NT2/D1 (cell line): ENCODE results near the gene LRTM2.

Experiments used
- DNase-seq: peaks from one replicate; pipeline ENCODE4 v3.0.0-alpha.2; 2011; ENCODE audit warnings: low read depth, low spot score
- H3K27me3 ChIP-seq: 2 replicates; pipeline ENCODE4 v1.6.0; 2011; ENCODE audit warnings: mild to moderate bottlenecking; ENCODE audit not compliant: insufficient read length, insufficient read depth
- H3K36me3 ChIP-seq: 2 replicates; pipeline ENCODE4 v1.6.1; 2011; ENCODE audit warnings: mild to moderate bottlenecking, low read length, mixed read lengths; ENCODE audit not compliant: insufficient read depth, insufficient read length
- H3K4me1 ChIP-seq: 2 replicates; pipeline ENCODE4 v1.5.1; 2011; ENCODE audit not compliant: insufficient read depth, insufficient read length
- H3K4me3 ChIP-seq: 2 replicates; pipeline ENCODE4 v1.5.1; 2011; ENCODE audit warnings: low read depth; ENCODE audit not compliant: insufficient read length
- H3K9ac ChIP-seq: 2 replicates; pipeline ENCODE4 v1.6.0; 2011; ENCODE audit warnings: low read depth; ENCODE audit not compliant: insufficient read length
- H3K9me3 ChIP-seq: 2 replicates; pipeline ENCODE4 v1.5.1; 2011; ENCODE audit warnings: mild to moderate bottlenecking, low read length; ENCODE audit not compliant: insufficient read depth
- SUZ12 ChIP-seq: IDR thresholded peaks from 2 replicates; pipeline ENCODE4 v1.6.1; 2011; ENCODE audit not compliant: insufficient read length, insufficient read depth; ENCODE audit errors: extremely low read depth
- YY1 ChIP-seq: IDR thresholded peaks from 2 replicates; pipeline ENCODE4 v1.6.1; 2011; ENCODE audit not compliant: insufficient read length, insufficient read depth
- ZNF274 ChIP-seq: IDR thresholded peaks from 2 replicates; pipeline ENCODE4 v1.6.1; 2011; ENCODE audit warnings: mild to moderate bottlenecking, low read depth, low read length

Gene LRTM2

GRCh38 chr12:1810201-1810930 lies 10.0 kb upstream of the LRTM2 start:
- H3K9me3 ChIP-seq: peaks cover 6% of the 10 kb centered on the region; the same call in 1 of the 2 replicates
- H3K36me3 ChIP-seq: no peaks in the 10 kb centered on the region
- DNase-seq: no peak
- H3K4me1 ChIP-seq: peaks cover 17% of the 10 kb centered on the region
- no peak overlapping the region for H3K9ac ChIP-seq
- TF ChIP-seq SUZ12 (no peak), ZNF274 (no peak), YY1 (no peak)
- peaks cover 2% of the 10 kb centered on the region for H3K27me3 ChIP-seq
- no peak overlapping the region for H3K4me3 ChIP-seq

DNA sequence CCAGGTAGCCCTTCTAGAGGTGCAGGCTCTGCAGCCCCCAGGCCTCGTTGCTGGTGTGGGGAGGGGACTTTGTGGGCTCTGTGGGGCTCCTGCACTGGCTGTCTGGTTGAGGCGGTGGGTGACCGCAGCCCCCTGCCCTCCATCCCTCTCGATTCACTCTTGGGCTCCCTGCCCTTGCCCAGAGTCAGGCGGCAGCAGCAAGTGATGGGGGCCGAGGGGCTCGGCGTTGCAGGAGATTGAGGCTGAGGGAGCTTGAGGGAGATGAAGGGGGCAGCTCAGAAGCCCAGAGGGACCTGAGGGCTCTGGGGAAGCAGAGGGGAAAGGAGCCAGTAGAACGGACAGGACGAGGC lies 9.5 kb upstream of the LRTM2 start:
- Histone ChIP-seq H3K27me3 (peaks cover 2% of the 10 kb centered on the region), H3K9ac (no peak overlapping the region), H3K36me3 (no peaks in the 10 kb centered on the region), H3K4me3 (no peak overlapping the region), H3K9me3 (peaks cover 6% of the 10 kb centered on the region; the same call in 1 of the 2 replicates), H3K4me1 (peaks cover 14% of the 10 kb centered on the region)
- no peak for DNase-seq
- TF ChIP-seq ZNF274 (no peak), YY1 (no peak), SUZ12 (no peak)

GRCh38 chr12:1811281-1811947 lies 9.0 kb upstream of the LRTM2 start:
- Histone ChIP-seq H3K9ac (no peak overlapping the region), H3K36me3 (no peaks in the 10 kb centered on the region), H3K27me3 (peaks cover 2% of the 10 kb centered on the region), H3K4me3 (no peak overlapping the region), H3K4me1 (peaks cover 14% of the 10 kb centered on the region), H3K9me3 (peaks cover 6% of the 10 kb centered on the region; the same call in 1 of the 2 replicates)
- no peak for DNase-seq
- TF ChIP-seq ZNF274 (no peak), SUZ12 (no peak), YY1 (no peak)

- H3K4me3 ChIP-seq: no peak overlapping the region
- H3K9me3 ChIP-seq: peaks cover 10% of the 10 kb centered on the region; the same call in 1 of the 2 replicates
- no peaks in the 10 kb centered on the region for H3K36me3 ChIP-seq
- no peak for DNase-seq
- no peak overlapping the region for H3K9ac ChIP-seq
- peaks cover 2% of the 10 kb centered on the region for H3K27me3 ChIP-seq
- TF ChIP-seq YY1: no peak
- no peak for TF ChIP-seq ZNF274
- peaks cover 14% of the 10 kb centered on the region for H3K4me1 ChIP-seq
Observed at GRCh38 chr12:1811948-1812291, 8.4 kb upstream of the LRTM2 start.

DNA sequence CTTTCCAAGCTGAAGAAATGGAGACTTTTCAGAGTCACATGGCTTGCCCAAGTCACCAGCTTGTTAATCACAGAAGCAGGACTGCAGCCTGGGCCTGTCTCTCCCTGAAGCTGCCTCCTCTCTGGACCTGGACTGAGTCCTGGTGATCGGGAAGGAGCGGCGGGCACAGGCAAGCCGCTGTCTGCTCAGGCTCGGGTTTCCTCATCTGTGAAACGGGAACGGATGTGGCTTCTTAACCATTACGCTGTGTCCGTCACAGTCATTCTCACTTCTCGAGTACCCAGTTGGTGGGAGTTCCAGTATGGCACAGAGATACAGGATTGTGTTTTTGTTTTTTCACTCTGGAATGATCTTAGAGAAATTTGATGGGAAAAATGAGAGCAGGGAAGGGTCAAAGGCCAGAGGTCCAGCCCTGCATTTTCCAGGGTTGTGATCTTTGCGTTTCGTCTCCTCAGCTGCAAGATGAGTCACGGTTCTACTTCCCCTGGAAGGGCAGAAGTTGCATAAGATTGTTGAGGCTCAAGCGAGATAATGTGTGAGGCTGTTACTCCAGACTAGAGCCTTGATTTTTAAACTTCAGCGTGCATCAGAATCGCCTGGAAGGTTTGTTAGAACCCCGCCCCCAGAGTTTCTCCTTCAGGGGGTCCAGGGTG lies 7.6 kb upstream of the LRTM2 start:
- H3K36me3 ChIP-seq: no peaks in the 10 kb centered on the region
- peaks cover 15% of the 10 kb centered on the region; the same call in 1 of the 2 replicates for H3K9me3 ChIP-seq
- peaks cover 14% of the 10 kb centered on the region for H3K4me1 ChIP-seq
- H3K9ac ChIP-seq: no peak overlapping the region
- H3K4me3 ChIP-seq: no peak overlapping the region
- TF ChIP-seq SUZ12: no peak
- TF ChIP-seq ZNF274: no peak
- no peak for TF ChIP-seq YY1
- peaks cover 2% of the 10 kb centered on the region for H3K27me3 ChIP-seq
- no peak for DNase-seq

- Histone ChIP-seq H3K9me3 (peaks cover 11% of the 10 kb centered on the region; the same call in 1 of the 2 replicates), H3K36me3 (no peaks in the 10 kb centered on the region), H3K4me3 (no peak overlapping the region), H3K4me1 (peaks cover 7% of the 10 kb centered on the region), H3K9ac (no peak overlapping the region), H3K27me3 (peaks cover 5% of the 10 kb centered on the region)
- no peak for DNase-seq
- no peak for TF ChIP-seq SUZ12
- no peak for TF ChIP-seq YY1
- no peak for TF ChIP-seq ZNF274
Observed at GRCh38 chr12:1814266-1814665, 6.1 kb upstream of the LRTM2 start.

DNA sequence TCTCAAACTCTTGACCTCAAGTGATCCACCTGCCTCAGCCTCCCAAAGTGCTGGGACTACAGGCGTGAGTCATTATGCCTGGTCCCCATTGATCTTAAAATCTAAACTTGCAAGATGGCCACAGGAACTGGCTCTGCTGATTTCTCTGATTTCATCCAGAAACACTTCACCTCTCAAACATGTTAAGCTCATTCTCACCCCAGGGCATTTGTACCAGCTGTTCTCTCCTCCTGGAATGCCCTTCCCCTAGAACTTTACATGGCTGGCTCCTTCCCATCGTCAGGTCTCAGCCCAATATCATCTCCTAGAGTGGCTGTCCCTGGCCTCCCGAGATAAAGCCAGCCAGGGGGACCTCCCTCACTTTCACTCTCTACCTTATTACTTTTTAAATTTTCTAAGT lies 5.3 kb upstream of the LRTM2 start:
- Histone ChIP-seq H3K27me3 (peaks cover 14% of the 10 kb centered on the region), H3K36me3 (no peaks in the 10 kb centered on the region), H3K9me3 (peaks cover 9% of the 10 kb centered on the region; the same call in 1 of the 2 replicates), H3K4me3 (no peak overlapping the region), H3K9ac (no peak overlapping the region), H3K4me1 (peaks cover 6% of the 10 kb centered on the region)
- TF ChIP-seq YY1 (no peak), SUZ12 (no peak), ZNF274 (no peak)
- no peak for DNase-seq
